Measurements from ENCODE around the gene TIRAP.
"Not testable (repeated sequence)": the region's sequence is repeated elsewhere in the genome, so short reads cannot be mapped to it uniquely, and the experiment has no call there.

TIRAP gene

GRCh38 chr11:126282736-126283591 is at the start of gene TIRAP:
Gene TIRAP, plus strand, starts transcription at chr11:126283093. Its CDS starts 7,802 bp downstream, at chr11:126290895.
- DNase-seq (ENCODE audit: low spot score) = peak; percentile 46
- peak within 1 kb of the TSS; percentile 88 for H3K27ac ChIP-seq
- ChIA-PET CTCF (interaction anchor here (0.6 kb wide), 2 partner anchors 102 to 353 kb away, joined by 3 to 6 read pairs; no protein-coding TSS in a partner anchor), POLR2A (ENCODE audit: low non-redundant PET) (interaction anchor here (0.8 kb wide), 1 partner anchor 70 kb away, joined by 3 read pairs; no protein-coding TSS in a partner anchor)
- no peak for TF ChIP-seq CTCF (conservative IDR thresholded peaks at IDR 0.05; ENCODE audit: low read depth)

- H3K27ac ChIP-seq = no peak overlapping the region
- POLR2A ChIA-PET (ENCODE audit: low non-redundant PET) = no interaction called here
- CTCF ChIA-PET = no interaction called here
- TF ChIP-seq CTCF (conservative IDR thresholded peaks at IDR 0.05; ENCODE audit: low read depth) = no peak
- DNase-seq (ENCODE audit: low spot score) = no peak
Measured at GRCh38 chr11:126233391-126233790, 49.5 kb upstream of the TIRAP start.

- ChIA-PET CTCF (no interaction called here), POLR2A (ENCODE audit: low non-redundant PET) (no interaction called here)
- H3K27ac ChIP-seq = no peak overlapping the region
- no peak for DNase-seq (ENCODE audit: low spot score)
- TF ChIP-seq CTCF (conservative IDR thresholded peaks at IDR 0.05; ENCODE audit: low read depth) = no peak
Measured at GRCh38 chr11:126246636-126247035, 36.3 kb upstream of the TIRAP start.

- DNase-seq (ENCODE audit: low spot score) = no peak
- H3K27ac ChIP-seq = no peak overlapping the region
- ChIA-PET CTCF (no interaction called here), POLR2A (ENCODE audit: low non-redundant PET) (no interaction called here)
- TF ChIP-seq CTCF (conservative IDR thresholded peaks at IDR 0.05; ENCODE audit: low read depth) = no peak
Measured at GRCh38 chr11:126253265-126253664, 29.6 kb upstream of the TIRAP start.

GRCh38 chr11:126254819-126255218 is 28.1 kb upstream of the TIRAP start:
- no peak for TF ChIP-seq CTCF (conservative IDR thresholded peaks at IDR 0.05; ENCODE audit: low read depth)
- no peak overlapping the region for H3K27ac ChIP-seq
- DNase-seq (ENCODE audit: low spot score) = no peak
- POLR2A ChIA-PET (ENCODE audit: low non-redundant PET) = no interaction called here
- CTCF ChIA-PET = no interaction called here

- H3K27ac ChIP-seq; DNase-seq (ENCODE audit: low spot score); POLR2A ChIA-PET (ENCODE audit: low non-redundant PET): not testable (repeated sequence)
- CTCF ChIA-PET = interaction anchor here (0.7 kb wide), 1 partner anchor 49 kb away, joined by 3 read pairs; no protein-coding TSS in a partner anchor
Measured at GRCh38 chr11:126255507-126255906, 27.4 kb upstream of the TIRAP start.

- no peak for TF ChIP-seq CTCF (conservative IDR thresholded peaks at IDR 0.05; ENCODE audit: low read depth)
- ChIA-PET CTCF (no interaction called here), POLR2A (ENCODE audit: low non-redundant PET) (no interaction called here)
- H3K27ac ChIP-seq = no peak overlapping the region
- no peak for DNase-seq (ENCODE audit: low spot score)
Measured at GRCh38 chr11:126256216-126256615, 26.7 kb upstream of the TIRAP start.
